ENCODE measurements around the gene OGFR.

GRCh38 chr20:62766071-62766450 lies 38.6 kb upstream of the OGFR start:
- no peak for TF ChIP-seq TARDBP (IDR thresholded peaks at IDR 0.05)
- no peak for TF ChIP-seq ARNT (IDR thresholded peaks at IDR 0.05)
- TF ChIP-seq NFRKB (IDR thresholded peaks at IDR 0.05) = no peak
- TF ChIP-seq SUZ12 (IDR thresholded peaks at IDR 0.05) = no peak
- no peak for TF ChIP-seq SP1 (IDR thresholded peaks at IDR 0.05)
- TF ChIP-seq BHLHE40 (IDR thresholded peaks at IDR 0.05; ENCODE audit: borderline replicate concordance) = no peak
- no peak for TF ChIP-seq ELF4 (IDR thresholded peaks at IDR 0.05)
- no peak for TF ChIP-seq FOXA1 (IDR thresholded peaks at IDR 0.05)
- TF ChIP-seq FOXM1 (IDR thresholded peaks at IDR 0.05; ENCODE audit: borderline replicate concordance) = no peak
- TF ChIP-seq HDGF (IDR thresholded peaks at IDR 0.05; ENCODE audit: borderline replicate concordance) = no peak
- TF ChIP-seq FOXK2 (IDR thresholded peaks at IDR 0.05) = no peak
- TF ChIP-seq L3MBTL2 (conservative IDR thresholded peaks at IDR 0.05) = no peak
- TF ChIP-seq PKNOX1 (IDR thresholded peaks at IDR 0.05) = no peak
- TF ChIP-seq ZNF384 (IDR thresholded peaks at IDR 0.05) = no peak

Data from HEK293T (cell line).